ENCODE results near the gene UBE2S. TPM values are rescaled to one million over a fixed set of nuclear protein-coding genes. Genes with fewer than 3 reads are reported as not detected.
"Not testable (repeated sequence)": the region's sequence is repeated elsewhere in the genome, so short reads cannot be mapped to it uniquely, and the experiment has no call there.

Gene UBE2S
- total RNA-seq, 4 donors from 2014 or later = 7.4 to 25.6 (median 13.0) TPM

DNA sequence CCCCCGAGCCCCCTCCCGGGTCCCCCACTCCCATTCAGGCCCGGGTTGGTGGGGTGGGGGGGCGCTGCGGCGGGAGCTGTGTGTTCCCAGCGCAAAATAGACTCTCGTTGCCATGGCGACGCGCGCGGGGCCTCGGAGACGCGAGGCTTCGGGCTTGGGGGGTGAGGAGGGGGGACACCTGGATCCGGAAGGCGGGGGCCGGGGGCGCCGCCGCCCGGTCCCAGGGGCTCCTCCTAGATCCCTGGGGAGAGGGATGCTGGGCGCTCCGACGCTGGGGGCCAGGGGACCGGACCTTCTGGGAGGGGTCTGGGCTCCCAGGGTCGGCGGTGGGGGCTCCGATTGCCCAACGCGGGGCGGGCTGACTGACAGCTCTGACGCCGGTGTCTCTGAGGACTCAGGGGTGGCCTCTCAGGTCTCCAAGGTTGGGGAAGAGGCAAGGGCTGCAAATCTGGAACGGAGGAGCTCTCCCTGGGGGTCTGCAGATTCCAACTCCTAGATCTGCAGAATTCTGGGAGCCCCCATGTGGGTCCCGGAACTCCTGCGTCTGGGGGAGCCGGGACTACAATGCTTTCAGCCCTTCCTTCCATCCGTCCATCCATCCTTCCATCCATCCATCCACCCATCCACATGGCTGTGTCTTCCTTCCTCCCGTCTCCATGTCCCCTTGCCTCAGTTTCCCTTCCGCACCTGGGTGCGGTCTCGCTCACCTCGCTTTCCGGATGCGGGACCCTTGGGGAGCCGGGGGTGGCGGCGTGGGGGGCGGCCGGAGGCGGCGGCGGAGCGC lies 44.6 kb upstream of the UBE2S start:
- TF ChIP-seq, protein P1, sequence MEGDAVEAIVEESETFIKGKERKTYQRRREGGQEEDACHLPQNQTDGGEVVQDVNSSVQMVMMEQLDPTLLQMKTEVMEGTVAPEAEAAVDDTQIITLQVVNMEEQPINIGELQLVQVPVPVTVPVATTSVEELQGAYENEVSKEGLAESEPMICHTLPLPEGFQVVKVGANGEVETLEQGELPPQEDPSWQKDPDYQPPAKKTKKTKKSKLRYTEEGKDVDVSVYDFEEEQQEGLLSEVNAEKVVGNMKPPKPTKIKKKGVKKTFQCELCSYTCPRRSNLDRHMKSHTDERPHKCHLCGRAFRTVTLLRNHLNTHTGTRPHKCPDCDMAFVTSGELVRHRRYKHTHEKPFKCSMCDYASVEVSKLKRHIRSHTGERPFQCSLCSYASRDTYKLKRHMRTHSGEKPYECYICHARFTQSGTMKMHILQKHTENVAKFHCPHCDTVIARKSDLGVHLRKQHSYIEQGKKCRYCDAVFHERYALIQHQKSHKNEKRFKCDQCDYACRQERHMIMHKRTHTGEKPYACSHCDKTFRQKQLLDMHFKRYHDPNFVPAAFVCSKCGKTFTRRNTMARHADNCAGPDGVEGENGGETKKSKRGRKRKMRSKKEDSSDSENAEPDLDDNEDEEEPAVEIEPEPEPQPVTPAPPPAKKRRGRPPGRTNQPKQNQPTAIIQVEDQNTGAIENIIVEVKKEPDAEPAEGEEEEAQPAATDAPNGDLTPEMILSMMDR (IDR thresholded peaks at IDR 0.05) = no peak
- no peak for DNase-seq (ENCODE audit: low spot score)
- ATAC-seq (ENCODE audit: low FRiP score) = no peak

DNA sequence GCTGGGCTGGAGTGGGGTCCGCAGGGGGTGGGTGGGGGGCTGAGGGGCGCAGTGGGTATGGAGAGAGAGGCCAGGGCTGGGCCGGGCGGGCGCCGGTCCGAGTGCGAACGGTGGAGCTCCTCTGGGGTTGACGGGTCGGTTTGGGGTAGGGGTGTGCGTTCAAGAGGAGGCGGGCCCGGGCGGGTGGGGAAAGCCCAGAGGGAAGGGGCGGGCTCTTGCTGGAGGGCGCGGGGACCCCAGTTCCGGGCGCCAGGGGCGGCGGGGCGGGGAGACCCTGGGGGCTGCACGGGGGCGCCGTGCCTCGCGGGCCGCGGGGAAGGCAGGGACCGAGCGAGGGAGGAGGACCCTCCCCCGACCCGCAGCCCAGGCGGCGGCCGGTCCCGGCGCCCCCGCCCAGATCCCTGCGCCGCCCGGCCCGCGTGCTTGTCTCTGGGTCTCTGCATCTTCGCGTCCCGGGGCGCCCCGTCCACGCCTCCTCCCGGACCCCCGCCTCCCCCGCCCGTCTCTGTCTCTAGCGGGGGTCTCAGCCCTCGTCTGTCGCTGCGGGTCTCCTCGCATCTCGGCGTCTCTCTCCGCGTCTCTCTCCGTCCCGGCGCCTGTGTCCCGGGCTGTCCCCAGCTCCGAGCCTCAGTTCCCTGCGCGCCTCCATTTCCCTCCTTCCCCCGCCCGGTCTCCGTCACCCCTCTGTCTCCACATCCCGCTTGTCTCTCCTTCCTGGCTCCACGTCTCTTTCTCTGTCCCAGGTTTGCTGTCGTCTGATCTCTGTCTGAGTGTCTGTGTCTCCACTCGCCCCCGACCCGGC lies 43.8 kb upstream of the UBE2S start:
- TF ChIP-seq, protein P1 (IDR thresholded peaks at IDR 0.05) = no peak
- DNase-seq (ENCODE audit: low spot score) (no peak), ATAC-seq (ENCODE audit: low FRiP score) (no peak)

DNA sequence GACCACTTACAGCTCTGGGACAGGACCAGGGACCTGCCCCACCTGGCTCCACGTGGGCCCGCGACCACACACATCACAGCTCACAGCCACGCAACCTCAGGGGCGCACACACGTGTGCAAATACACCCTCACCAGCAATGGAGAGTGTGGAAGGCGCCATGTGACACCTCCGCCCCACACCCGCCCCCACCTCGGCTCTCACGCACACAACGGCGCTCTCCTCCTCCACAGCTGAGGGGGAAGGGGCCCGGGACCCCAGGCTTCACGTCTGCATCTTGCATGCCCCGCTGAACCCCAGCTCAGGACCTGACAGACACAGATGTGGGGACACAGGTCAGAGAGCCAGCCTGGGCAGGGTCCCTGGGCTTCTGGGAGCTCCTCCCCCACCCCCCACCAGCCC lies 41.9 kb upstream of the UBE2S start:
- TF ChIP-seq, protein P1 (IDR thresholded peaks at IDR 0.05) = no peak
- DNase-seq (ENCODE audit: low spot score) (no peak), ATAC-seq (ENCODE audit: low FRiP score) (no peak)

DNA sequence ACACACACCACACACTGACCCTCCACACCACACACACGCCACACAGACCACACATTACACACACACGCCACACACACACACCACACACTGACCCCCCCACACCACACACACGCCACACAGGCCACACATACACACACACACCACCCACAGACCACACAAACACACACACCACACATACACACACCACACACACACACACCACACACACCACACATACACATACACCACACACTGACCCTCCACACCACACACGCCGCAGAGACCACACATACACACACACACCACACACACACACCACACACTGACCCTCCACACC lies 40.5 kb upstream of the UBE2S start:
- ATAC-seq (ENCODE audit: low FRiP score); DNase-seq (ENCODE audit: low spot score): not testable (repeated sequence)

DNA sequence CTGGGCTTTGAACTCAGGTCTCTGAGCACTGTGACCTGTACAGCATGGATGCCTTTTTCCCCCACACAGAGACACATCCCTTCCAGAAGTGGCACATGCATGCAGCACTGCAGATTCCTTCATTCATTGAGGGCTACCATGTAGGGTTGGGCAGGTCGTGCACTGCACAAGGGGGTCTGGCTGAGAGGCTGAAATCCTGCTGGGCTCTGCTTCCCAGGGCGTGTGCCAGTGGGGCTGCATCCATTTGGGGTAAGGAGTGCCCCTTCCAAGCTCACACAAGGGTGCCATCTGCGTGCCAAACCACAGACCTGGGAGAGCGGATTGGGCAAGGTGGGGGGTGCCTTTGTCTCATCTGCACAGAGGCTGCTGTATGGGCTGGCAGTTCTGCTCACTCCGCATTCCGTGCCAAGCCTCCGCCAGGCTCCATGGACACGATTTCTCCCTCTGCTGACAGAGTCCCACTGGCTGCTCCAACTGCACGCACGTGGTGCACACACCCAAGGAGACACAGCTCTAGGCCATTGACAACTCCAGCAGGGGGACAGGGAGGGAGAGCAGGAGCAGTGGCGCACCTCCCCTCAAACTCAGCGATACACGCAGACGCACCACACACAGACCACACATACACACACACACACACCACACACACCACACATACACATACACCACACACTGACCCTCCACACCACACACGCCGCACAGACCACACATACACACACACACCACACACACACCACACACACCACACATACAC lies 40.0 kb upstream of the UBE2S start:
- no peak for ATAC-seq (ENCODE audit: low FRiP score)
- TF ChIP-seq, protein P1 (IDR thresholded peaks at IDR 0.05) = no peak
- no peak for DNase-seq (ENCODE audit: low spot score)

DNA sequence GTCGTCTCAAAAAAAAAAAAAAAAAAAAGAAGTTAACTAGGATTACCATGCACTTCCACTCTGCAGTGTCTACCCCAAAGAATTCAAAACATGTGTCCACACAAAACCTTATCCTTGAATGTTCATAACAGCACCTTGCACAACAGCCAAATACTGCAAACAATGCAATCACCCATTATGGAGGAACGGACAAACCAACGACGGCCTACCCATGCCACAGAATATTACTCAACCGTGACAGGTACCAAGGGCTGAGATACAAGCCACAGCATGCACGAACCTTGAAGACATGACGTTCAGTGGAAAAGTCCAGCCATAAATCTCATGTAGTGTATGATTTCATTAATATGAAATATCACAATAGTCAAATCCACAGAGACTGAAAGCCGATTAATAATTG lies 38.5 kb upstream of the UBE2S start:
- DNase-seq (ENCODE audit: low spot score) (no peak), ATAC-seq (ENCODE audit: low FRiP score) (no peak)
- TF ChIP-seq, protein P1 (IDR thresholded peaks at IDR 0.05) = no peak

DNA sequence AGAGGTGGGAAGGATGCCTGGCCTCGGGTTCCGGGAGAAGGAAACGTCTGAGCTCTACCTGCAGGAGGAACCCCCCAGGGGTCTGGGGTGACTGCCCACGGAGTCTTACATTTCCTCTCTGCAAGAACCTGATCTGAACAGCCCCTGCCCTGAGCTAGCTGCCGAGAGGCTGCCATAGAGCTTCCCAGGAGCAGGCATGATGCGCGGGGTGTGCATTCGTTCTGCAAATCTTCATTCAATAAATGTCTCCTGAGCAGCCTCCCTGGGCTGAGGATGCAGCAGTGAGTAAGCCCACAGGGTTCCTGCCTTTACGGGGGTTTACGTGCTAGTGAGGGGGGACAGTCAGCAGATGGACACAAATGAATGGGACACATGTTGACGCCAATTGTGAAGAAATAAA lies 37.1 kb upstream of the UBE2S start:
- TF ChIP-seq, protein P1 (IDR thresholded peaks at IDR 0.05) = no peak
- ATAC-seq (ENCODE audit: low FRiP score) (no peak), DNase-seq (ENCODE audit: low spot score) (no peak)
